HCT116 (cell line): ENCODE results near the gene AHR. TPM values are rescaled to one million over a fixed set of nuclear protein-coding genes. Genes with fewer than 3 reads are reported as not detected.

ENCODE experiments used
- ATAC-seq: fragments of 200-7000 bp; cut with Tn5 transposase; 2 replicates; pipeline ENCODE4 v1.9.1; 2020; ENCODE audit warnings: mild to moderate bottlenecking, moderate library complexity
- Bru-seq: library from RNA; stranded (reverse); fragments of 400-500 nt; gene quantifications from one replicate; lab custom pipeline; 2021; lab: Mats Ljungman, UMichigan
- BruChase-seq, 2 experiments: library from RNA; stranded (reverse); fragments of 400-500 nt; gene quantifications; one replicate each; lab custom pipeline; 2021; lab: Mats Ljungman, UMichigan
- BruUV-seq: library from RNA; stranded (reverse); fragments of 400-500 nt; replicated peaks from 2 replicates; lab custom pipeline; 2021; lab: Mats Ljungman, UMichigan
- CTCF ChIA-PET: fragments of 300-600 bp; sonication (Branson Sonifier 250); formaldehyde crosslinking; loops from one replicate; lab custom pipeline; 2021; ENCODE audit warnings: antibody characterized with exemption; lab: Charles Lee
- POLR2A ChIA-PET: fragments of 300-600, 350-600 bp; sonication (Branson Sonifier 250); formaldehyde crosslinking; loops from one replicate; lab custom pipeline; 2021; ENCODE audit warnings: antibody characterized with exemption; lab: Charles Lee
- RAD21 ChIA-PET, 2 experiments: fragments of 300-600 bp; sonication (Branson Sonifier 250); formaldehyde crosslinking; loops; one replicate each; lab custom pipeline; 2023; ENCODE audit warnings: low total read pairs in 2 of 2; ENCODE audit not compliant: uncharacterized antibody in 2 of 2, unreplicated experiment in 2 of 2, low non-redundant PET in 1 of 2; lab: Charles Lee
- DNase-seq: peaks from one replicate; pipeline ENCODE4 v3.0.0-alpha.2; 2010; ENCODE audit warnings: low read depth, low spot score
- H2AFZ ChIP-seq: fragments of 200-600 bp; shearing (Covaris generic), sonication (generic); 2 replicates; pipeline ENCODE4 v1.6.1; 2017; ENCODE audit warnings: low read depth, mixed run types, mixed read lengths, antibody characterized with exemption, low read length; ENCODE audit not compliant: poor library complexity, severe bottlenecking
- H3K27ac ChIP-seq: 2 replicates; pipeline ENCODE4 v1.5.1; 2012; ENCODE audit warnings: low read depth, low read length
- H3K27me3 ChIP-seq: fragments of 200-600 bp; sonication (generic); 2 replicates; pipeline ENCODE4 v1.6.1; 2016; ENCODE audit warnings: mixed run types, low read length, mixed read lengths; ENCODE audit not compliant: insufficient read depth
- H3K36me3 ChIP-seq, 2 experiments: fragments of 200-500 bp in 1 of 2; fragments of 200-600 bp in 1 of 2; sonication (Bioruptor generic) in 1 of 2; sonication (generic) in 1 of 2; 2 replicates each; pipeline versions ENCODE4 v1.5.1 to v1.6.1; 2014 to 2016; ENCODE audit warnings: low read length in 2 of 2, inconsistent platforms in 1 of 2, mixed read lengths in 1 of 2, mixed run types in 1 of 2; ENCODE audit not compliant: insufficient read depth in 2 of 2, control insufficient read depth in 1 of 2
- H3K4me1 ChIP-seq, 2 experiments: fragments of 200-600 bp in 1 of 2; sonication (generic) in 1 of 2; 2 replicates each; pipeline versions ENCODE4 v1.5.1 to v1.6.1; 2012 to 2017; ENCODE audit warnings: low read length in 2 of 2, inconsistent platforms in 1 of 2, mild to moderate bottlenecking in 1 of 2, mixed read lengths in 1 of 2, mixed run types in 1 of 2, moderate library complexity in 1 of 2; ENCODE audit not compliant: insufficient read depth in 2 of 2, control insufficient read depth in 1 of 2
- H3K4me2 ChIP-seq: fragments of 200-600 bp; sonication (generic); 2 replicates; pipeline ENCODE4 v1.6.1; 2017; ENCODE audit warnings: mixed run types, low read length, mixed read lengths
- H3K4me3 ChIP-seq, 2 experiments: fragments of 200-600 bp in 1 of 2; sonication (generic) in 1 of 2; replicated peaks in 1 of 2; 2 replicates each; pipeline ENCODE4 v1.5.1; 2011 to 2016; ENCODE audit warnings: low read length in 2 of 2, control low read depth in 1 of 2, low read depth in 1 of 2, mild to moderate bottlenecking in 1 of 2, mixed read lengths in 1 of 2, mixed run types in 1 of 2
- H3K79me2 ChIP-seq: fragments of 200-600 bp; sonication (generic); 2 replicates; pipeline ENCODE4 v1.6.1; 2017; ENCODE audit warnings: mild to moderate bottlenecking, mixed run types, low read length, moderate library complexity, mixed read lengths; ENCODE audit not compliant: insufficient read depth
- H3K9ac ChIP-seq: fragments of 200-600 bp; sonication (generic); 2 replicates; pipeline ENCODE4 v1.6.1; 2016; ENCODE audit warnings: low read length, mixed read lengths
- H3K9me2 ChIP-seq: fragments of 200-600 bp; sonication (generic), shearing (Covaris generic); 2 replicates; pipeline ENCODE4 v1.6.1; 2017; ENCODE audit warnings: mixed run types, mild to moderate bottlenecking, moderate library complexity; ENCODE audit not compliant: insufficient read depth
- H3K9me3 ChIP-seq, 2 experiments: fragments of 200-500 bp in 1 of 2; fragments of 200-600 bp in 1 of 2; sonication (Bioruptor generic) in 1 of 2; sonication (generic) in 1 of 2; 2 replicates each; pipeline ENCODE4 v1.6.1; 2014 to 2017; ENCODE audit warnings: low read length in 2 of 2, mixed read lengths in 2 of 2, inconsistent platforms in 1 of 2, low read depth in 1 of 2, mild to moderate bottlenecking in 1 of 2, mixed run types in 1 of 2, moderate library complexity in 1 of 2; ENCODE audit not compliant: control insufficient read depth in 1 of 2, insufficient read depth in 1 of 2
- H4K20me1 ChIP-seq: fragments of 200-600 bp; sonication (generic), shearing (Covaris generic); 2 replicates; pipeline ENCODE4 v1.6.1; 2017; ENCODE audit warnings: mixed run types, mild to moderate bottlenecking, moderate library complexity; ENCODE audit not compliant: insufficient read depth
- ATF3 ChIP-seq: IDR thresholded peaks from 2 replicates; pipeline ENCODE4 v1.6.1; 2012
- CBX3 ChIP-seq: IDR thresholded peaks from 2 replicates; pipeline ENCODE4 v1.6.1; 2012; ENCODE audit warnings: low read depth
- CEBPB ChIP-seq: IDR thresholded peaks from 2 replicates; pipeline ENCODE4 v1.6.1; 2012; ENCODE audit warnings: low read depth
- EGR1 ChIP-seq: IDR thresholded peaks from 2 replicates; pipeline ENCODE4 v1.6.1; 2012; ENCODE audit warnings: low read depth
- ELF1 ChIP-seq: IDR thresholded peaks from 2 replicates; pipeline ENCODE4 v1.6.1; 2012; ENCODE audit warnings: low read depth, borderline replicate concordance
- EZH2phosphoT487 ChIP-seq: fragments of 200-600 bp; IDR thresholded peaks from 2 replicates; pipeline ENCODE4 v1.6.1; 2018; ENCODE audit warnings: antibody characterized with exemption, borderline replicate concordance
- FOSL1 ChIP-seq: IDR thresholded peaks from 2 replicates; pipeline ENCODE4 v1.6.1; 2012; ENCODE audit warnings: low read depth
- JUND ChIP-seq: IDR thresholded peaks from 2 replicates; pipeline ENCODE4 v1.6.1; 2012
- MAX ChIP-seq: IDR thresholded peaks from 2 replicates; pipeline ENCODE4 v1.6.1; 2012
- POLR2A ChIP-seq: IDR thresholded peaks from 2 replicates; pipeline ENCODE4 v1.7.0; 2011; ENCODE audit warnings: borderline replicate concordance; ENCODE audit not compliant: insufficient read depth, insufficient read length; ENCODE audit errors: extremely low read depth
- POLR2AphosphoS5 ChIP-seq: IDR thresholded peaks from 2 replicates; pipeline ENCODE4 v1.6.1; 2011; ENCODE audit warnings: mild to moderate bottlenecking, low read depth, low read length, moderate library complexity
- RAD21 ChIP-seq: IDR thresholded peaks from 2 replicates; pipeline ENCODE4 v1.6.1; 2012; ENCODE audit warnings: low read depth, mild to moderate bottlenecking
- SIN3A ChIP-seq: IDR thresholded peaks from 2 replicates; pipeline ENCODE4 v1.6.1; 2012; ENCODE audit warnings: low read depth
- SP1 ChIP-seq: IDR thresholded peaks from 2 replicates; pipeline ENCODE4 v1.6.1; 2012; ENCODE audit warnings: low read depth
- SRF ChIP-seq: IDR thresholded peaks from 2 replicates; pipeline ENCODE4 v1.6.1; 2012; ENCODE audit warnings: low read depth
- TCF7L2 ChIP-seq: IDR thresholded peaks from 2 replicates; pipeline ENCODE4 v1.7.0; 2011; ENCODE audit warnings: borderline replicate concordance, inconsistent platforms; ENCODE audit not compliant: insufficient read depth, insufficient read length; ENCODE audit errors: extremely low read depth
- YY1 ChIP-seq: IDR thresholded peaks from 2 replicates; pipeline ENCODE4 v1.6.1; 2011; ENCODE audit warnings: low read length, low read depth, moderate library complexity, mild to moderate bottlenecking; ENCODE audit not compliant: insufficient replicate concordance; ENCODE audit errors: extremely low read depth
- ZBTB33 ChIP-seq: IDR thresholded peaks from 2 replicates; pipeline ENCODE4 v1.6.1; 2011; ENCODE audit warnings: mild to moderate bottlenecking, low read length, moderate library complexity; ENCODE audit not compliant: insufficient replicate concordance; ENCODE audit errors: extremely low read depth
- ZFX ChIP-seq: fragments of 450-650 bp; IDR thresholded peaks from 2 replicates; pipeline ENCODE4 v1.6.1; 2017
- ZNF274 ChIP-seq: fragments of 200-500 bp; sonication (Bioruptor generic); IDR thresholded peaks from 2 replicates; pipeline ENCODE4 v1.6.1; 2014; ENCODE audit warnings: mild to moderate bottlenecking, low read depth, low read length, inconsistent platforms
- intact Hi-C: fragments of 100-400 bp; cut with micrococcal nuclease; formaldehyde crosslinking; loops from 2 replicates; pipeline ENCODE4 v1.10.0; 2022
- long read RNA-seq: library from polyadenylated mRNA; unstranded; transcript quantifications from one replicate; pipeline ENCODE4 v2.0.0, GENCODE V29; 2021; ENCODE audit not compliant: unreplicated experiment
- polyA plus RNA-seq: library from polyadenylated mRNA; unstranded; fragments of >200 nt; gene quantifications from 2 replicates; pipeline ENCODE4 v1.2.1, GENCODE V29; 2012; ENCODE audit warnings: missing spikeins
- total RNA-seq: library from RNA; stranded (reverse); gene quantifications from one replicate; pipeline ENCODE4 v1.2.1, GENCODE V29; 2021; ENCODE audit not compliant: unreplicated experiment
- TF ChIP-seq, protein P1 (sequence below), 3 experiments: fragments of 200-600 bp in 1 of 3; sonication (generic) in 1 of 3; IDR thresholded peaks in 2 of 3; conservative IDR thresholded peaks in 1 of 3; 2 replicates each; pipeline ENCODE4 v1.5.1; 2012 to 2017; ENCODE audit warnings: low read depth in 2 of 3, low read length in 2 of 3, antibody characterized with exemption in 1 of 3, borderline replicate concordance in 1 of 3, control low read depth in 1 of 3, mild to moderate bottlenecking in 1 of 3, mixed read lengths in 1 of 3, mixed run types in 1 of 3, moderate library complexity in 1 of 3; ENCODE audit not compliant: insufficient read depth in 1 of 3

AHR gene
- total RNA-seq (29.7 TPM), Bru-seq, nascent RNA (percentile 26 among the genes with signal in this experiment), BruChase-seq, experiment 1, labeled RNA remaining after a 6-hour chase (percentile 30 among the genes with signal in this experiment), BruChase-seq, experiment 2, labeled RNA remaining after a 2-hour chase (percentile 44 among the genes with signal in this experiment)
- polyA plus RNA-seq, result 12.4 and 12.5 TPM in 2 replicates
- long read RNA-seq, full-length matches to known transcripts, result 8 of 19 reads
- long read RNA-seq, partial matches to known transcripts, result 5 of 19 reads
- long read RNA-seq, other reads (novel, unspliced or antisense), result 6 of 19 reads

DNA sequence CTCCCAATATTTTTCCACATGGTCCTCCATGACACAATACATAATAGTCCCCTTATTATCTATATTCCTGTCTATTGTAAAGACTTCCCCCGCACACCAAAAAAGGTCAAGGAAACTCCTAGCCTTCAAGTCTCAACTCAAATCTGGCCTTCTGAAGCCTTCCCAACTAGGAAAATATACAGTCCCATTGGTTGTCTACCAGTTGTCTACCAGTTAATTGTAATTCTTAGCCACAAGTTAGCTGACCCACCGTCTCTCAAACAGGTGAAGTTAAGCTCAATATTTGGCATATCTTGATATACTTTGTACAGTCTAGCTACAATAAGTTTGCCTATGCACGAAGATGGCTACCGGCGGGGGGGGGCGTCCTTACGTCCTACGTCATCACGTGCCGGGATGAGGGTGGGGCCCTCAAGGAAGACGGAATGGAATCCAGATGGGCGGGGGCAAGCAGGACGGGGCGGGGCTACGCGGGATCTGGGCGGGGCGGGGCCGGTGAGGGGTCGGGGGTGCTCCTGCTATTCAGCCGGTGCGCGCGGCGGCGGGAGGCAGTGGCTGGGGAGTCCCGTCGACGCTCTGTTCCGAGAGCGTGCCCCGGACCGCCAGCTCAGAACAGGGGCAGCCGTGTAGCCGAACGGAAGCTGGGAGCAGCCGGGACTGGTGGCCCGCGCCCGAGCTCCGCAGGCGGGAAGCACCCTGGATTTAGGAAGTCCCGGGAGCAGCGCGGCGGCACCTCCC, at the start of gene AHR:
TSS of gene AHR (plus strand) at position 551 of the 738 bp plus-strand sequence. CDS start 613 bp downstream, outside the sequence.
- ChIA-PET CTCF (interaction anchor here (0.7 to 2.0 kb wide), 2 partner anchors 202 to 316 kb away, joined by 3 to 6 read pairs; no protein-coding TSS in a partner anchor), POLR2A (interaction anchor here (0.6 to 2.3 kb wide), 13 partner anchors 10 to 1744 kb away, joined by 3 to 10 read pairs (median 6); no protein-coding TSS in a partner anchor), RAD21 (no interaction called here)
- Histone ChIP-seq H3K27ac (peak within 1 kb of the TSS; percentile 92), H3K4me2 (peak within 1 kb of the TSS; percentile 67), H3K4me1 (peaks cover 5 to 24% of the 10 kb centered on the region in 2 experiments; a peak in 3 of 4 replicates), H3K36me3 (no peaks in the 10 kb centered on the region), H3K27me3 (no peaks in the 10 kb centered on the region), H3K9me3 (no peaks in the 10 kb centered on the region), H3K9ac (peak within 1 kb of the TSS; percentile 76), H3K9me2 (no peaks in the 10 kb centered on the region), H3K4me3 (peak within 1 kb of the TSS; percentile 67), H2AFZ (peak within 1 kb of the TSS; percentile 50), H4K20me1 (no peaks in the 10 kb centered on the region), H3K79me2 (peaks cover 44% of the 10 kb centered on the region)
- intact Hi-C loops, result loop anchor here (2.0 kb wide), 1 partner anchor 315 kb away; no protein-coding TSS in a partner anchor
- ATAC-seq, result peak; percentile 84
- BruUV-seq, result no TSS peak
- peak; percentile 88 for DNase-seq
- TF ChIP-seq CEBPB (no peak), ATF3 (no peak), POLR2AphosphoS5 (peak; percentile 97), FOSL1 (no peak), MAX (peak; percentile 82), SIN3A (peak; percentile 74), ELF1 (no peak), CBX3 (peak; percentile 61; the same call in 1 of the 2 replicates), TCF7L2 (no peak), YY1 (peak; percentile 90), ZBTB33 (no peak), SP1 (peak; percentile 56), POLR2A (peak; percentile 77), SRF (no peak), RAD21 (0 out of 2 replicates have a peak, but pooled peaks have one; percentile 6), ZFX (no peak), EZH2phosphoT487 (no peak), ZNF274 (no peak), EGR1 (no peak), JUND (no peak)
- TF ChIP-seq, protein P1, sequence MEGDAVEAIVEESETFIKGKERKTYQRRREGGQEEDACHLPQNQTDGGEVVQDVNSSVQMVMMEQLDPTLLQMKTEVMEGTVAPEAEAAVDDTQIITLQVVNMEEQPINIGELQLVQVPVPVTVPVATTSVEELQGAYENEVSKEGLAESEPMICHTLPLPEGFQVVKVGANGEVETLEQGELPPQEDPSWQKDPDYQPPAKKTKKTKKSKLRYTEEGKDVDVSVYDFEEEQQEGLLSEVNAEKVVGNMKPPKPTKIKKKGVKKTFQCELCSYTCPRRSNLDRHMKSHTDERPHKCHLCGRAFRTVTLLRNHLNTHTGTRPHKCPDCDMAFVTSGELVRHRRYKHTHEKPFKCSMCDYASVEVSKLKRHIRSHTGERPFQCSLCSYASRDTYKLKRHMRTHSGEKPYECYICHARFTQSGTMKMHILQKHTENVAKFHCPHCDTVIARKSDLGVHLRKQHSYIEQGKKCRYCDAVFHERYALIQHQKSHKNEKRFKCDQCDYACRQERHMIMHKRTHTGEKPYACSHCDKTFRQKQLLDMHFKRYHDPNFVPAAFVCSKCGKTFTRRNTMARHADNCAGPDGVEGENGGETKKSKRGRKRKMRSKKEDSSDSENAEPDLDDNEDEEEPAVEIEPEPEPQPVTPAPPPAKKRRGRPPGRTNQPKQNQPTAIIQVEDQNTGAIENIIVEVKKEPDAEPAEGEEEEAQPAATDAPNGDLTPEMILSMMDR (IDR thresholded peaks at IDR 0.05 in 2 of 3, conservative IDR thresholded peaks at IDR 0.05 in 1 of 3; ENCODE audit: borderline replicate concordance in 1 of 3, insufficient read depth in 1 of 3, low read depth in 2 of 3, low read length in 2 of 3), result no peak
